ENCODE results near the gene TRABD2B.

- TF ChIP-seq ZBTB7A (IDR thresholded peaks at IDR 0.05; ENCODE audit: low read depth): no peak
- no peak for TF ChIP-seq FOXM1 (IDR thresholded peaks at IDR 0.05; ENCODE audit: borderline replicate concordance, low read depth)
- TF ChIP-seq REST (IDR thresholded peaks at IDR 0.05; ENCODE audit: low read depth): no peak
- TF ChIP-seq TAF1 (IDR thresholded peaks at IDR 0.05; ENCODE audit: low read depth): no peak
- no peak for TF ChIP-seq EP300 (IDR thresholded peaks at IDR 0.05; ENCODE audit: borderline replicate concordance)
- no peak for TF ChIP-seq YY1 (IDR thresholded peaks at IDR 0.05; ENCODE audit: low read depth)
- TF ChIP-seq CEBPB (IDR thresholded peaks at IDR 0.05): no peak
- no peak for TF ChIP-seq TCF12 (IDR thresholded peaks at IDR 0.05; ENCODE audit: low read depth)
- TF ChIP-seq, protein P1, sequence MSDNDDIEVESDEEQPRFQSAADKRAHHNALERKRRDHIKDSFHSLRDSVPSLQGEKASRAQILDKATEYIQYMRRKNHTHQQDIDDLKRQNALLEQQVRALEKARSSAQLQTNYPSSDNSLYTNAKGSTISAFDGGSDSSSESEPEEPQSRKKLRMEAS (IDR thresholded peaks at IDR 0.05): no peak
- no peak for TF ChIP-seq RAD21 (IDR thresholded peaks at IDR 0.05; ENCODE audit: low read depth)
- no peak for TF ChIP-seq EGR1 (IDR thresholded peaks at IDR 0.05)
Measured at GRCh38 chr1:47932743-47933142, 64.4 kb downstream of the TRABD2B start.
